Transverse colon (tissue), 3 donors: ENCODE results near the gene TTC17.

Experiments
- POLR2A ChIP-seq: fragments of 450-650 bp; IDR thresholded peaks from one replicate; pipeline ENCODE4 v1.6.1; 2016; ENCODE audit warnings: antibody characterized with exemption, mild to moderate bottlenecking, moderate library complexity
- TF ChIP-seq, protein P1 (sequence below), 5 experiments: fragments of 200-600 bp in 3 of 5; fragments of 450-650 bp in 2 of 5; sonication (generic) in 3 of 5; IDR thresholded peaks; 1 replicate in 2 of 5; 2 replicates in 3 of 5; pipeline ENCODE4 v1.5.1; 2016 to 2017; ENCODE audit warnings: antibody characterized with exemption in 5 of 5, inconsistent platforms in 3 of 5, mild to moderate bottlenecking in 2 of 5, moderate library complexity in 1 of 5

DNA sequence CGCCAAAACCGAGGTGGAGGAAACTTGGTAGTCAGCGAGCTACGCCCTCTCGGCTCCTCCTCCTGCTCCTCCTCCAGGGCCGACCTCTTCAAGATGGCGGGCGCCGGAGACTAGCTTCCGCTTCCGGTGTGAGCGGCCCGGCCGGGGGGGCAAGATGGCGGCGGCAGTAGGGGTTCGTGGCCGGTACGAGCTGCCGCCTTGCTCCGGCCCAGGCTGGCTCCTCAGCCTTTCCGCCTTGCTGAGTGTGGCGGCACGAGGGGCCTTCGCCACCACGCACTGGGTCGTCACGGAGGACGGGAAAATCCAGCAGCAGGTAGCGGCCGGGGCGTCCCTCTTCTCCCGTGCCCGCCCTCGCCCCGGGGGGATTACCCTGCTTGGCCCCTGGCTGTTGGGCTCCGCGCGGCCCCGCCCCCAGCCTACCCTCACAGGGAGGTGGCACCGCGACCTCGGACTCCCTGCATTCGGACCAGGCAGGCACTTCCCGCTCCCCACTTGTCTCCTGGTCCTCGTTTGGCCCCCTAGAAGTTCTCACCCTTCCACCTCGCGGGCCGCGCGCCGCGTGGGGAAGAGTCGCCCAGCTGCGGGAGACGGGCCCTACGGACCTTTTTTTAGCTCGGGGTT lies at the start of gene TTC17:
- TF ChIP-seq POLR2A, result peak; percentile 88
- TF ChIP-seq, protein P1, sequence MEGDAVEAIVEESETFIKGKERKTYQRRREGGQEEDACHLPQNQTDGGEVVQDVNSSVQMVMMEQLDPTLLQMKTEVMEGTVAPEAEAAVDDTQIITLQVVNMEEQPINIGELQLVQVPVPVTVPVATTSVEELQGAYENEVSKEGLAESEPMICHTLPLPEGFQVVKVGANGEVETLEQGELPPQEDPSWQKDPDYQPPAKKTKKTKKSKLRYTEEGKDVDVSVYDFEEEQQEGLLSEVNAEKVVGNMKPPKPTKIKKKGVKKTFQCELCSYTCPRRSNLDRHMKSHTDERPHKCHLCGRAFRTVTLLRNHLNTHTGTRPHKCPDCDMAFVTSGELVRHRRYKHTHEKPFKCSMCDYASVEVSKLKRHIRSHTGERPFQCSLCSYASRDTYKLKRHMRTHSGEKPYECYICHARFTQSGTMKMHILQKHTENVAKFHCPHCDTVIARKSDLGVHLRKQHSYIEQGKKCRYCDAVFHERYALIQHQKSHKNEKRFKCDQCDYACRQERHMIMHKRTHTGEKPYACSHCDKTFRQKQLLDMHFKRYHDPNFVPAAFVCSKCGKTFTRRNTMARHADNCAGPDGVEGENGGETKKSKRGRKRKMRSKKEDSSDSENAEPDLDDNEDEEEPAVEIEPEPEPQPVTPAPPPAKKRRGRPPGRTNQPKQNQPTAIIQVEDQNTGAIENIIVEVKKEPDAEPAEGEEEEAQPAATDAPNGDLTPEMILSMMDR (IDR thresholded peaks at IDR 0.05), result no peak
